ENCODE data around the gene GZF1.

- TF ChIP-seq POLR2AphosphoS5 (IDR thresholded peaks at IDR 0.05; ENCODE audit: low read depth, low read length), result no peak
- TF ChIP-seq POLR2A (IDR thresholded peaks at IDR 0.05; ENCODE audit: low read depth, low read length), result no peak
- no peak for TF ChIP-seq POU2F2 (IDR thresholded peaks at IDR 0.05; ENCODE audit: low read depth, low read length)
- TF ChIP-seq TAF1 (IDR thresholded peaks at IDR 0.05; ENCODE audit: low read depth, low read length), result no peak
Observed at GRCh38 chr20:23408957-23409356, 47.0 kb downstream of the GZF1 start.
